22Rv1 (cell line): ENCODE data around the gene MTA1.
A peak's percentile ranks its signal among the peaks of the same experiment; 100 is the strongest.

Experiments
- H3K27ac ChIP-seq: fragments of 450-650 bp; 2 replicates; pipeline ENCODE4 v1.5.1; 2017
- CTCF ChIP-seq: fragments of 450-650 bp; IDR thresholded peaks from 2 replicates; pipeline ENCODE4 v1.5.1; 2017; ENCODE audit warnings: mild to moderate bottlenecking
- ZFX ChIP-seq: fragments of 450-650 bp; IDR thresholded peaks from 2 replicates; pipeline ENCODE4 v1.6.1; 2017; ENCODE audit warnings: antibody characterized with exemption, borderline replicate concordance

Gene MTA1

GRCh38 chr14:105474483-105475268, 55.0 kb downstream of the MTA1 start, which contains the start of gene CRIP2:
CRIP2 (plus strand) TSS chr14:105474821; CDS start chr14:105474863, 42 bp downstream.
- TF ChIP-seq CTCF, result no peak
- TF ChIP-seq ZFX, result no peak
- H3K27ac ChIP-seq, result peak within 1 kb of the TSS; percentile 95

- TF ChIP-seq ZFX (no peak), CTCF (no peak)
- H3K27ac ChIP-seq, result peak overlapping the region; percentile 95
These were observed 55.9 kb downstream of the MTA1 start for GRCh38 chr14:105475269-105476096.

GRCh38 chr14:105476097-105476830, 56.6 kb downstream of the MTA1 start:
- H3K27ac ChIP-seq, result peak overlapping the region; percentile 95
- TF ChIP-seq ZFX (no peak), CTCF (no peak)

GRCh38 chr14:105476831-105477659, 57.4 kb downstream of the MTA1 start:
- TF ChIP-seq CTCF (no peak), ZFX (no peak)
- peak overlapping the region; percentile 95 for H3K27ac ChIP-seq

GRCh38 chr14:105477660-105478397, 58.2 kb downstream of the MTA1 start:
- H3K27ac ChIP-seq, result peak overlapping the region; percentile 100
- TF ChIP-seq CTCF (no peak), ZFX (no peak)
